Breast epithelium (tissue), 4 donors: ENCODE measurements around the gene WBP2NL. TPM values are rescaled to one million over a fixed set of nuclear protein-coding genes. Genes with fewer than 3 reads are reported as not detected.

Experiments used
- DNase-seq, 2 donors: peaks; one replicate each; pipeline ENCODE4 v3.0.0-alpha.2; 2019; ENCODE audit warnings: low spot score in 2 of 2
- H3K27ac ChIP-seq, 2 donors: fragments of 200-600 bp; sonication (generic) in 1 of 2; one replicate each; pipeline ENCODE4 v1.5.1; 2016 to 2019; ENCODE audit warnings: mild to moderate bottlenecking in 1 of 2
- H3K27me3 ChIP-seq, 2 donors: fragments of 200-600 bp; sonication (generic) in 1 of 2; one replicate each; pipeline versions ENCODE4 v1.5.1 to v1.6.0; 2017 to 2019; ENCODE audit warnings: control low read depth in 1 of 2, mild to moderate bottlenecking in 1 of 2
- H3K36me3 ChIP-seq: fragments of 200-600 bp; one replicate; pipeline ENCODE4 v1.5.1; 2019
- H3K4me1 ChIP-seq, 2 donors: fragments of 200-600 bp; sonication (generic); one replicate each; pipeline ENCODE4 v1.5.1; 2016 to 2019; ENCODE audit warnings: control low read depth in 1 of 2
- H3K4me3 ChIP-seq, 3 donors: fragments of 200-600 bp; sonication (generic); 1 replicate in 2 of 3; 2 replicates in 1 of 3; pipeline ENCODE4 v1.5.1; 2016 to 2019; ENCODE audit warnings: mild to moderate bottlenecking in 3 of 3, moderate library complexity in 2 of 3
- H3K9me3 ChIP-seq, 2 donors: fragments of 200-600 bp; sonication (generic) in 1 of 2; one replicate each; pipeline ENCODE4 v1.5.1; 2016 to 2019; ENCODE audit warnings: control low read depth in 1 of 2
- POLR2A ChIP-seq: fragments of 450-650 bp; IDR thresholded peaks from one replicate; pipeline ENCODE4 v1.6.1; 2016; ENCODE audit warnings: antibody characterized with exemption, mild to moderate bottlenecking, moderate library complexity
- POLR2AphosphoS5 ChIP-seq, 3 donors: sonication (generic); formaldehyde crosslinking; IDR thresholded peaks; one replicate each; pipeline ENCODE4 v1.6.1; 2017; ENCODE audit warnings: antibody characterized with exemption in 3 of 3
- intact Hi-C: fragments of 100-400 bp; cut with DNase I; formaldehyde crosslinking; loops from one replicate; pipeline ENCODE4 v1.15.1; 2023; ENCODE audit warnings: low total_unique reads
- total RNA-seq, 3 donors: library from RNA; depleted of rRNA; stranded (reverse); fragments of >200 nt; gene quantifications; one replicate each; pipeline ENCODE4 v1.1.0, GENCODE V29; 2016
- TF ChIP-seq, protein P1 (sequence below), 3 donors: fragments of 450-650 bp; IDR thresholded peaks; one replicate each; pipeline ENCODE4 v1.5.1; 2016 to 2017; ENCODE audit warnings: antibody characterized with exemption in 3 of 3, mild to moderate bottlenecking in 3 of 3, moderate library complexity in 3 of 3

WBP2NL gene
- total RNA-seq, 3 donors from 2014 or later, result 0.96 to 12.3 (median 2.0) TPM

DNA sequence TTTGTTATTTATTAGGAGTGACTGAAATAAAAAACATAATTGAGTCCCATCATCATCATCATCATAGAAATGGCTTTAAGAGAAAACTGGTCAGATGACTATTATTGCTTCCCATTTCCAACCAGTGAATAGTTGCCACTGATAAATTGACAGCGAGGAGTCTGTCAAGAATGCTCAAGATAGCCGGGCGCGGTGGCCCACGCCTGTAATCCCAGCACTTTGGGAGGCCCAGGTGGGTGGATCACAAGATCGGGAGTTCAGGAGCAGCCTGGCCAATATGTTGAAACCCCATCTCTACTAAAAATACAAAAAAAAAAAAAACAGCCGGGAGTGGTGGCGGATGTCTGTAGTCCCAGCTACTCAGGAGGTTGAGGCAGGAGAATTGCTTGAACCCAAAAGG lies 1.9 kb downstream of the WBP2NL start:
- peaks cover 1 to 7% of the 10 kb centered on the region in 2 donors for H3K9me3 ChIP-seq
- H3K4me1 ChIP-seq, result no peaks in the 10 kb centered on the region
- no peak overlapping the region for H3K27ac ChIP-seq
- no peak for TF ChIP-seq POLR2A
- TF ChIP-seq POLR2AphosphoS5 (IDR thresholded peaks at IDR 0.05), result no peak
- TF ChIP-seq, protein P1, sequence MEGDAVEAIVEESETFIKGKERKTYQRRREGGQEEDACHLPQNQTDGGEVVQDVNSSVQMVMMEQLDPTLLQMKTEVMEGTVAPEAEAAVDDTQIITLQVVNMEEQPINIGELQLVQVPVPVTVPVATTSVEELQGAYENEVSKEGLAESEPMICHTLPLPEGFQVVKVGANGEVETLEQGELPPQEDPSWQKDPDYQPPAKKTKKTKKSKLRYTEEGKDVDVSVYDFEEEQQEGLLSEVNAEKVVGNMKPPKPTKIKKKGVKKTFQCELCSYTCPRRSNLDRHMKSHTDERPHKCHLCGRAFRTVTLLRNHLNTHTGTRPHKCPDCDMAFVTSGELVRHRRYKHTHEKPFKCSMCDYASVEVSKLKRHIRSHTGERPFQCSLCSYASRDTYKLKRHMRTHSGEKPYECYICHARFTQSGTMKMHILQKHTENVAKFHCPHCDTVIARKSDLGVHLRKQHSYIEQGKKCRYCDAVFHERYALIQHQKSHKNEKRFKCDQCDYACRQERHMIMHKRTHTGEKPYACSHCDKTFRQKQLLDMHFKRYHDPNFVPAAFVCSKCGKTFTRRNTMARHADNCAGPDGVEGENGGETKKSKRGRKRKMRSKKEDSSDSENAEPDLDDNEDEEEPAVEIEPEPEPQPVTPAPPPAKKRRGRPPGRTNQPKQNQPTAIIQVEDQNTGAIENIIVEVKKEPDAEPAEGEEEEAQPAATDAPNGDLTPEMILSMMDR (IDR thresholded peaks at IDR 0.05), result no peak
- no peaks in the 10 kb centered on the region for H3K36me3 ChIP-seq
- no peak for DNase-seq
- H3K27me3 ChIP-seq, result no peaks in the 10 kb centered on the region
- no peak overlapping the region for H3K4me3 ChIP-seq
- intact Hi-C loops, result no loop called here

DNA sequence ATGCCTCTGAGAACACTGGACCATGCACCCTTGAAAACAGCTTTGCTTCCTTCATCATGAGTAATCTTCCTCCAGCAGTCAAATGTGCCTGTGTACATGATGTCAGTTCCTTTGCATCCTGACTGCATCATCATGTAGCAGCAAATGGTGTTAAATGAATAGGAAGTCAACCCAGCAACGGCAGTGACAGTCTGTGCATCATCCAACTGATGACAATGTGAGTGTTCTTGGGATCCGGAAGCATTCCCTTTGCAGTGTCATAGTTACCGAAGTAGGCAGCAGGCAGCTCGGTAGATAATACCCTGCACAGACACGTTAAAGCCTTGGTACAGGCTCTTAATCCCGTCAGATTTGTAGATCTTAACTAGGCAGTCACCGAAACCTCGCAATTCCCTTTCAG lies 2.5 kb downstream of the WBP2NL start:
- no peak for DNase-seq
- Histone ChIP-seq H3K9me3 (peaks cover 6 to 10% of the 10 kb centered on the region in 2 donors), H3K27ac (no peak overlapping the region), H3K36me3 (no peaks in the 10 kb centered on the region), H3K4me3 (no peak overlapping the region), H3K27me3 (no peaks in the 10 kb centered on the region), H3K4me1 (no peaks in the 10 kb centered on the region)
- intact Hi-C loops, result no loop called here
- TF ChIP-seq POLR2A (no peak), POLR2AphosphoS5 (IDR thresholded peaks at IDR 0.05) (no peak)
- TF ChIP-seq, protein P1 (IDR thresholded peaks at IDR 0.05), result no peak

DNA sequence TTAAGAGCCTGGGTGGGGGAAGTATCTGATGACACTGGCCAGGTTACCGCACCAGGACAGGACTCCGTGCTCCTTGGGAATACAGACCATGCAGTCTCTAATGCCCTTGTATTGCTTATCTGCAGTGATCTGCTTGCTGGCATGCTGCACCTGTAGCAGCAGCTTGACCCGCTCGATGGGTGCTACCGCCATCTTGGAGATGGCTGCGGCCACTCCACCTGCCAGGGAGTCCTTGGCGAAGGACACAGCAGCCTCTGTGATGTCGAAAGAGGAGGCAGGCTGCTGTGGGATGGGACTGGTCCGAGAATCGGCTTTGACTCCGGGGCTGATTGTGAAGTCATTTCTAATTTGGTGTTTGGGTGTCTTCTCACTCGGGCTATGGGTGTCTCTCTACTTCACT lies 3.1 kb downstream of the WBP2NL start:
- DNase-seq, result no peak
- no peaks in the 10 kb centered on the region for H3K27me3 ChIP-seq
- H3K4me3 ChIP-seq, result no peak overlapping the region
- H3K4me1 ChIP-seq, result no peaks in the 10 kb centered on the region
- no peak for TF ChIP-seq POLR2A
- intact Hi-C loops, result no loop called here
- H3K36me3 ChIP-seq, result no peaks in the 10 kb centered on the region
- peaks cover 6 to 10% of the 10 kb centered on the region in 2 donors for H3K9me3 ChIP-seq
- H3K27ac ChIP-seq, result no peak overlapping the region

DNA sequence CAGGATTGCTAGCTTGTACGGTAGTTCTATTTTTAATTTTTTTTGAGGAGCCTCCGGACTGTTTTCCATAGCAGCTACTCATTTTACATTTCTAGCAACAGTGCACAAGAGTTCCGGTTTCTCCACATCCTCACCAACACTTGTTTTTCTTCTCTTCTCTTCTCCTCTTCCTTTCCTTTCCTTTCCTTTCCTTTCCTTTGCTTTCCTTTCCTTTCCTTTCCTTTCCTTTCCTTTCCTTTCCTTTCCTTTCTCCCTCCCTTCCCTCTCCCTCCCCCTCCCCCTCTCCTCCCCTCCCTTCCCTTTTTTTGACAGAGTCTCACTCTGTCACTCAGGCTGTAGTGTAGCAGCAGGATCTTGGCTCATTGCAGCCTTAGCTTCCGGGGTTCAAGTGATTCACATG lies 9.3 kb downstream of the WBP2NL start:
- peaks cover 25 to 34% of the 10 kb centered on the region in 2 donors for H3K9me3 ChIP-seq

DNA sequence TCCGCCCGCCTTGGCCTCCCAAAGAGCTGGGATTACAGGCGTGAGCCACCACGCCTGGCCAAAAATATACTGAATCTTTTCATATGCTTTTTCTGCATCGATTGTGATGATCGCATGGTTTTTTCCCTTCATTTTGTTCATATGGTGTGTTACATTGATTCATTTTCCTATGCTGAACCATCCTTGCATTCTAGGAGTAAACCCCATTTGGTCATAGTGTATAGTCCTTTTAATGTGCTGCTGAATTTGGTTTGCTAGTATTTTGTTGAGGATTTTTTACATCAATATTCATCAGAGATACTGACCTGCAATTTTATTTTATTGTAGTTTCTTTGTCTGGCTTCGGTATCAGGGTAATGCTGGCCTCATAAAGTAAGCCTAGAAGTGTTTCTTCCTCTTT lies 12.2 kb downstream of the WBP2NL start:
- Histone ChIP-seq H3K4me3 (no peak overlapping the region), H3K9me3 (peaks cover 21 to 24% of the 10 kb centered on the region in 2 donors), H3K27me3 (no peaks in the 10 kb centered on the region), H3K27ac (no peak overlapping the region), H3K4me1 (no peaks in the 10 kb centered on the region), H3K36me3 (no peaks in the 10 kb centered on the region)
- DNase-seq, result no peak
- no peak for TF ChIP-seq POLR2AphosphoS5 (IDR thresholded peaks at IDR 0.05)
- no peak for TF ChIP-seq POLR2A
- TF ChIP-seq, protein P1 (IDR thresholded peaks at IDR 0.05), result no peak
- intact Hi-C loops, result no loop called here

More for the DNA sequence above, 9.3 kb downstream of the WBP2NL start:
- Histone ChIP-seq H3K36me3 (no peaks in the 10 kb centered on the region), H3K27me3 (no peaks in the 10 kb centered on the region), H3K4me1 (no peaks in the 10 kb centered on the region), H3K4me3 (no peak overlapping the region), H3K27ac (no peak overlapping the region)
- no peak for DNase-seq
- TF ChIP-seq POLR2A (no peak), POLR2AphosphoS5 (IDR thresholded peaks at IDR 0.05) (no peak)
- intact Hi-C loops, result no loop called here

DNA sequence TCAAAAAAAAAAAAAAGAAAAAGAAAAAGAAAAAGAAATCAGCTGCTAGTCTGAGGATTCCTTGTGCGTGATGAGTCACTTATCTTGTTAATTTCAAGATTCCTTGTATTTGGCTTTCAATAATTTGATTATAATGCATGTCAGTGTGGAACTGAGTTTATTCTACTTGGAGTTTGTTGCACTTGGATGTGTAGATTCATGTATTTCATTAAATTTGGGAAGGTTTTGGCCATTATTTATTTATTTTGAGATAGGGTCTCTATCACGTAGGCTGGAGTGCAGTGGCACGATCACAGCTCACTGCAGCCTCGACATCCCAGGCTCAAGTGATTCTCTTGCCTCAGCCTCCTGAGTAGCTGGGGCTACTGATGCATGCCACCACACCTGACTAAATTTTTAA lies 14.8 kb downstream of the WBP2NL start:
- intact Hi-C loops, result no loop called here
- Histone ChIP-seq H3K9me3 (peaks cover 19 to 24% of the 10 kb centered on the region in 2 donors), H3K36me3 (no peaks in the 10 kb centered on the region), H3K4me3 (no peak overlapping the region), H3K27ac (no peak overlapping the region), H3K4me1 (no peaks in the 10 kb centered on the region), H3K27me3 (no peaks in the 10 kb centered on the region)
- TF ChIP-seq POLR2A, result no peak
- TF ChIP-seq, protein P1 (IDR thresholded peaks at IDR 0.05), result no peak
- DNase-seq, result no peak
